ENCODE data around the gene BRSK2.

GRCh38 chr11:1455763-1456060 is 66.0 kb downstream of the BRSK2 start:
- TF ChIP-seq CTCF (IDR thresholded peaks at IDR 0.05) (no peak), POLR2A (IDR thresholded peaks at IDR 0.05) (no peak)

Measured in upper lobe of left lung (tissue), 4 donors.